HUES64 (cell line): Measurements from ENCODE around the gene ALOXE3.
A peak's percentile ranks its signal among the peaks of the same experiment; 100 is the strongest.
"Not testable (repeated sequence)": the region's sequence is repeated elsewhere in the genome, so short reads cannot be mapped to it uniquely, and the experiment has no call there.

ENCODE experiments used
- H3K27ac ChIP-seq: 2 replicates; pipeline ENCODE4 v1.7.0; 2013; ENCODE audit warnings: low read depth, low read length, inconsistent platforms
- H3K27me3 ChIP-seq: 2 replicates; pipeline ENCODE4 v1.6.1; 2013; ENCODE audit warnings: mild to moderate bottlenecking, low read length; ENCODE audit not compliant: insufficient read depth
- H3K36me3 ChIP-seq: 2 replicates; pipeline ENCODE4 v1.6.1; 2013; ENCODE audit warnings: mild to moderate bottlenecking, low read length; ENCODE audit not compliant: insufficient read depth
- H3K4me1 ChIP-seq: 2 replicates; pipeline ENCODE4 v1.6.1; 2013; ENCODE audit warnings: mild to moderate bottlenecking, low read length, moderate library complexity; ENCODE audit not compliant: insufficient read depth
- H3K4me3 ChIP-seq: 2 replicates; pipeline ENCODE4 v1.5.1; 2013; ENCODE audit warnings: mild to moderate bottlenecking, low read length, moderate library complexity
- H3K9ac ChIP-seq: 2 replicates; pipeline ENCODE4 v1.6.1; 2013; ENCODE audit warnings: mild to moderate bottlenecking, low read depth, low read length
- H3K9me3 ChIP-seq: 2 replicates; pipeline ENCODE4 v1.6.1; 2013; ENCODE audit warnings: low read depth, low read length; ENCODE audit not compliant: insufficient read depth
- WGBS: fragments of 150-250, 120-280 bp; methylation state at CpG from one replicate; pipeline ENCODE4 v1.1.7; 2013; ENCODE audit warnings: missing lambda C conversion rate; 5-methylcytosine and 5-hydroxymethylcytosine counted together

ALOXE3 gene

GRCh38 chr17:8117367-8117979 lies 841 bp downstream of the ALOXE3 start:
- H3K4me3 ChIP-seq = peak overlapping the region; percentile 76
- peaks cover 64% of the 10 kb centered on the region for H3K27me3 ChIP-seq
- 7% methylated on average over 17 of the region's 18 CpGs for WGBS
- H3K4me1 ChIP-seq = peaks cover 3% of the 10 kb centered on the region; the same call in 1 of the 2 replicates
- no peaks in the 10 kb centered on the region for H3K9me3 ChIP-seq
- H3K36me3 ChIP-seq = no peaks in the 10 kb centered on the region
- no peak overlapping the region; the same call in 1 of the 2 replicates for H3K9ac ChIP-seq
- no peak overlapping the region for H3K27ac ChIP-seq

- 75% methylated on average over 18 of the region's 18 CpGs for WGBS
- Histone ChIP-seq H3K27ac (no peak overlapping the region), H3K36me3 (no peaks in the 10 kb centered on the region), H3K9me3 (no peaks in the 10 kb centered on the region), H3K4me1 (peaks cover 3% of the 10 kb centered on the region; the same call in 1 of the 2 replicates), H3K9ac (no peak overlapping the region), H3K27me3 (peaks cover 64% of the 10 kb centered on the region), H3K4me3 (no peak overlapping the region)
Measured at GRCh38 chr17:8116776-8117175, 1.5 kb downstream of the ALOXE3 start.

GRCh38 chr17:8110907-8111306 lies 7.4 kb downstream of the ALOXE3 start:
- H3K9ac ChIP-seq = no peak overlapping the region
- H3K27me3 ChIP-seq = peaks cover 73% of the 10 kb centered on the region
- H3K9me3 ChIP-seq = no peaks in the 10 kb centered on the region
- H3K4me1 ChIP-seq = no peaks in the 10 kb centered on the region
- no peaks in the 10 kb centered on the region for H3K36me3 ChIP-seq
- H3K4me3 ChIP-seq = no peak overlapping the region
- no peak overlapping the region for H3K27ac ChIP-seq
- WGBS = 92% methylated on average over 6 of the region's 6 CpGs

GRCh38 chr17:8110456-8110804 lies 7.9 kb downstream of the ALOXE3 start:
- H3K9me3 ChIP-seq = no peaks in the 10 kb centered on the region
- H3K9ac ChIP-seq = no peak overlapping the region
- H3K36me3 ChIP-seq = no peaks in the 10 kb centered on the region
- 28% methylated on average over 10 of the region's 10 CpGs for WGBS
- H3K27me3 ChIP-seq = peaks cover 68% of the 10 kb centered on the region
- H3K4me1 ChIP-seq = no peaks in the 10 kb centered on the region
- no peak overlapping the region for H3K27ac ChIP-seq
- peak overlapping the region; percentile 65 for H3K4me3 ChIP-seq

DNA sequence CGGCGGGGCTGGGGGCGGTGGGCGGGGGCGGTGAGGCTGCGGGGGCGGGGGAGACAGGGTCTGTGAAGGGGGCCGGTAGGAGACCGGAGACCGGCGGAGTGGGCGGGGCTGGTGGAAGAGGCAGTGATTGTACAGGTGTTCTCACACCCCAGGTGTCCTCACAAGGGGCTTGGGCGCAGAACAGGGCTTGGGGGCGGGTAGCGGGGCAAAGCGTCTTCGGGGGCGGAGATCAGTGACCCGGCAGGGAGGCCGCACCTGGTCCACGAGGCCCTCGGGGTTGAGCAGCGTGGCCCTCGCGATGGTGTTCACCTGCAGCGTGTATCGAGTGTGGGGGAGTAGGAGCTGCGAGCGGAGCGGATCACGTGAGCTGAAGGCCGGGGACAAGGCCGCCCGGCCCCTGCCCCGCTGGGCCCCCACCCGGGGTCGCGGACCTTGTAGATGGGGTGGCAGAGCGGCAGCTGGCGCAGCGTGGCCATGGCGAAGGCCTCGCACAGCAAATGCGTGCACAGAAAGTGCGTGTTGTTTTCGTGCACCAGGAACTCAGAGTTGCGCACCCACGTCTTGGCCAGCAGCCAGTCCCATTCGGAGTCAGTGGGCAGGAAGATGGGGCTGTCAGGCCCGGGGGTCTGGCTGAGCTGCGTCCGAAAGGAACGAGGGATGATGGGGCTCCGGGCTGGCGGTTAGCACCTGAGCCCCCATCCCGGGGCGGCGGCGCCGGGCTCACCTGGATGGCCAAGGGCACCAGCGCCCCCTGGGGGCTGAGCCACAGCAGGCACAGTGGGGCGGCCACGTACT lies 8.5 kb downstream of the ALOXE3 start:
- H3K9ac ChIP-seq = no peak overlapping the region
- no peaks in the 10 kb centered on the region for H3K9me3 ChIP-seq
- peak overlapping the region; percentile 65 for H3K4me3 ChIP-seq
- H3K27ac ChIP-seq = no peak overlapping the region
- H3K27me3 ChIP-seq = peaks cover 62% of the 10 kb centered on the region
- WGBS = 8% methylated on average over 58 of the region's 63 CpGs
- H3K4me1 ChIP-seq = no peaks in the 10 kb centered on the region
- H3K36me3 ChIP-seq = no peaks in the 10 kb centered on the region

GRCh38 chr17:8108972-8109660 lies 9.2 kb downstream of the ALOXE3 start:
- Histone ChIP-seq H3K27ac (no peak overlapping the region), H3K36me3 (no peaks in the 10 kb centered on the region), H3K27me3 (peaks cover 55% of the 10 kb centered on the region), H3K9me3 (no peaks in the 10 kb centered on the region), H3K4me1 (no peaks in the 10 kb centered on the region), H3K4me3 (no peak overlapping the region), H3K9ac (no peak overlapping the region)
- WGBS = 86% methylated on average over 32 of the region's 33 CpGs

GRCh38 chr17:8106980-8107379 lies 11.3 kb downstream of the ALOXE3 start:
- not testable (repeated sequence) for H3K9ac ChIP-seq, H3K36me3 ChIP-seq, H3K27ac ChIP-seq, H3K4me1 ChIP-seq, H3K4me3 ChIP-seq, H3K9me3 ChIP-seq
- 93% methylated on average over 4 of the region's 4 CpGs for WGBS
- peaks cover 40% of the 10 kb centered on the region for H3K27me3 ChIP-seq

GRCh38 chr17:8105957-8106398 lies 12.3 kb downstream of the ALOXE3 start:
- Histone ChIP-seq H3K36me3 (no peaks in the 10 kb centered on the region), H3K27me3 (peaks cover 30% of the 10 kb centered on the region), H3K4me1 (no peaks in the 10 kb centered on the region), H3K9me3 (no peaks in the 10 kb centered on the region), H3K4me3 (no peak overlapping the region), H3K9ac (no peak overlapping the region), H3K27ac (no peak overlapping the region)
- 84% methylated on average over 5 of the region's 5 CpGs for WGBS

DNA sequence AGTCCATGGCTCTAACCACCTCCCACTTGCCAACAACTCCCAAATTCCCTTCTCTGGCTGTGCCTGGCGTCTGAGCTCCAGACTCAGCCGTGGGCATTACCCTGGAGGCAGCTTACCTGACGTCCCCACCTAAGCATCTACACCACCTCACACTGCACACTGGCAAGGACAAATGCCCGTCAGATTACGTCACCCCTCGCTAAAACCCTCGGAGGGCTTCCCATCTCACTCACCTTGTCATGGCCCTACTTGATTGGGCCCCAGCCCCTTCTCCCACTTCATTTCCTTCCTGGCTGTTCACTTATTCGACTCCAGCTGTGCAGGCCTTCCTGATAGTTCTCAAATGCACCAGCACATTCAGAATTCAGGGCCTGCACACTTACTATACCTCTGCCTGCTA lies 13.4 kb downstream of the ALOXE3 start:
- Histone ChIP-seq H3K4me3 (no peak overlapping the region), H3K9ac (no peak overlapping the region), H3K9me3 (no peaks in the 10 kb centered on the region), H3K27ac (no peak overlapping the region), H3K36me3 (no peaks in the 10 kb centered on the region), H3K27me3 (peaks cover 20% of the 10 kb centered on the region), H3K4me1 (no peaks in the 10 kb centered on the region)
- 82% methylated on average over 8 of the region's 8 CpGs for WGBS

- Histone ChIP-seq H3K4me1 (no peaks in the 10 kb centered on the region), H3K9me3 (no peaks in the 10 kb centered on the region), H3K27me3 (peaks cover 7% of the 10 kb centered on the region), H3K4me3 (no peak overlapping the region), H3K36me3 (no peaks in the 10 kb centered on the region), H3K27ac (no peak overlapping the region), H3K9ac (no peak overlapping the region)
- WGBS = 88% methylated on average over 4 of the region's 4 CpGs
Measured at GRCh38 chr17:8103549-8103948, 14.8 kb downstream of the ALOXE3 start.

GRCh38 chr17:8101721-8102120 lies 16.6 kb downstream of the ALOXE3 start:
- no peak overlapping the region for H3K4me3 ChIP-seq
- no peaks in the 10 kb centered on the region for H3K4me1 ChIP-seq
- H3K27ac ChIP-seq = no peak overlapping the region
- no peaks in the 10 kb centered on the region for H3K9me3 ChIP-seq
- 93% methylated on average over 6 of the region's 6 CpGs for WGBS
- H3K36me3 ChIP-seq = no peaks in the 10 kb centered on the region
- H3K27me3 ChIP-seq = no peaks in the 10 kb centered on the region
- no peak overlapping the region for H3K9ac ChIP-seq
